B cell (primary cell): ENCODE data around the gene KRTAP10-2. TPM values are rescaled to one million over a fixed set of nuclear protein-coding genes. Genes with fewer than 3 reads are reported as not detected.
"Not testable (repeated sequence)": the region's sequence is repeated elsewhere in the genome, so short reads cannot be mapped to it uniquely, and the experiment has no call there.

Experiments
- ATAC-seq: fragments of 200-7000 bp; cut with Tn5 transposase; one replicate; pipeline ENCODE4 v1.10.0; 2021; ENCODE audit warnings: low read depth, mild to moderate bottlenecking, moderate number of reproducible peaks, moderate library complexity
- CTCF ChIA-PET: fragments of 350-600 bp; sonication (Branson Sonifier 250); formaldehyde crosslinking; loops from one replicate; lab custom pipeline; 2021; ENCODE audit warnings: antibody characterized with exemption, inconsistent platforms; lab: Charles Lee
- POLR2A ChIA-PET: fragments of 350-600 bp; sonication (Branson Sonifier 250); formaldehyde crosslinking; loops from one replicate; lab custom pipeline; 2021; ENCODE audit warnings: antibody characterized with exemption; lab: Charles Lee
- DNase-seq: peaks from one replicate; pipeline ENCODE4 v3.0.0; 2013
- H2AFZ ChIP-seq: 2 replicates; pipeline ENCODE4 v1.6.1; 2012; ENCODE audit warnings: mild to moderate bottlenecking, low read depth, low read length; ENCODE audit not compliant: insufficient read depth, poor library complexity, severe bottlenecking
- H3K27ac ChIP-seq, 2 donors: 1 replicate in 1 of 2; 2 replicates in 1 of 2; pipeline ENCODE4 v1.5.1; 2012 to 2013; ENCODE audit warnings: low read length in 2 of 2, mild to moderate bottlenecking in 2 of 2, moderate library complexity in 1 of 2
- H3K27me3 ChIP-seq, 4 experiments: fragments of 200-600 bp in 1 of 4; sonication (generic) in 1 of 4; replicated peaks in 1 of 4; 1 replicate in 2 of 4; 2 replicates in 2 of 4; pipeline versions ENCODE4 v1.6.1 to v1.7.0; 2013 to 2016; ENCODE audit warnings: low read length in 3 of 4, mild to moderate bottlenecking in 2 of 4, mixed read lengths in 1 of 4, moderate library complexity in 1 of 4; ENCODE audit not compliant: insufficient read depth in 4 of 4, control insufficient read depth in 3 of 4; ENCODE audit errors: control extremely low read depth in 1 of 4
- H3K36me3 ChIP-seq, 2 experiments: replicated peaks in 1 of 2; 1 replicate in 1 of 2; 2 replicates in 1 of 2; pipeline versions ENCODE4 v1.6.1 to v1.7.1; 2013; ENCODE audit warnings: low read length in 1 of 2; ENCODE audit not compliant: insufficient read depth in 2 of 2, control insufficient read depth in 1 of 2; ENCODE audit errors: control extremely low read depth in 1 of 2, extremely low read depth in 1 of 2
- H3K4me1 ChIP-seq, 2 donors: fragments of 200-600 bp in 1 of 2; sonication (generic) in 1 of 2; 1 replicate in 1 of 2; 2 replicates in 1 of 2; pipeline versions ENCODE4 v1.5.1 to v1.6.1; 2013 to 2017; ENCODE audit warnings: low read length in 2 of 2; ENCODE audit not compliant: control insufficient read depth in 2 of 2, insufficient read depth in 2 of 2
- H3K4me2 ChIP-seq: replicated peaks from 2 replicates; pipeline ENCODE3; 2012; ENCODE audit warnings: mild to moderate bottlenecking, low read depth, low read length; ENCODE audit not compliant: poor library complexity, severe bottlenecking
- H3K4me3 ChIP-seq, 5 experiments: fragments of 200-600 bp in 1 of 5; sonication (generic) in 1 of 5; 1 replicate in 3 of 5; 2 replicates in 2 of 5; pipeline versions ENCODE4 v1.5.1 to v1.7.0; 2011 to 2016; ENCODE audit warnings: low read length in 4 of 5, mild to moderate bottlenecking in 4 of 5, low read depth in 2 of 5, control low read depth in 1 of 5, moderate library complexity in 1 of 5; ENCODE audit not compliant: insufficient read depth in 1 of 5; ENCODE audit errors: control extremely low read depth in 1 of 5, extremely low read depth in 1 of 5
- H3K79me2 ChIP-seq: fragments of 200-600 bp; sonication (generic); one replicate; pipeline ENCODE4 v1.6.0; 2016; ENCODE audit warnings: low read length; ENCODE audit not compliant: control insufficient read depth, insufficient read depth
- H3K9ac ChIP-seq: fragments of 200-600 bp; sonication (generic); 2 replicates; pipeline ENCODE4 v1.6.1; 2017; ENCODE audit warnings: mild to moderate bottlenecking, low read length, moderate library complexity
- H3K9me3 ChIP-seq, 3 donors: one replicate each; pipeline versions ENCODE4 v1.6.1 to v1.7.1; 2013; ENCODE audit warnings: low read length in 2 of 3; ENCODE audit not compliant: control insufficient read depth in 2 of 3, insufficient read depth in 1 of 3; ENCODE audit errors: control extremely low read depth in 1 of 3
- H4K20me1 ChIP-seq: 2 replicates; pipeline ENCODE4 v1.6.0; 2012; ENCODE audit warnings: mild to moderate bottlenecking, low read length; ENCODE audit not compliant: insufficient read depth, control insufficient read depth, poor library complexity, severe bottlenecking
- H3K27ac Mint-ChIP-seq: one replicate; pipeline ENCODE4 v1.8.0; 2021; ENCODE audit warnings: mixed read lengths
- H3K27me3 Mint-ChIP-seq: one replicate; pipeline ENCODE4 v1.8.0; 2021; ENCODE audit warnings: mixed read lengths
- H3K4me1 Mint-ChIP-seq: one replicate; pipeline ENCODE4 v1.8.0; 2021; ENCODE audit warnings: mixed read lengths
- H3K4me3 Mint-ChIP-seq: one replicate; pipeline ENCODE4 v1.8.0; 2021; ENCODE audit warnings: mixed read lengths
- H3K9me3 Mint-ChIP-seq: one replicate; pipeline ENCODE4 v1.8.0; 2022; ENCODE audit warnings: mixed read lengths; ENCODE audit not compliant: insufficient read depth
- EZH2 ChIP-seq: IDR thresholded peaks from 2 replicates; pipeline ENCODE4 v1.6.1; 2012; ENCODE audit warnings: borderline replicate concordance, low read depth, mild to moderate bottlenecking, moderate library complexity, low read length; ENCODE audit not compliant: insufficient read depth, poor library complexity, severe bottlenecking
- WGBS: methylation state at CpG from one replicate; pipeline ENCODE4 v1.1.5; 2013; ENCODE audit warnings: missing lambda C conversion rate; ENCODE audit not compliant: insufficient coverage; 5-methylcytosine and 5-hydroxymethylcytosine counted together
- intact Hi-C: fragments of 100-400 bp; cut with micrococcal nuclease; formaldehyde crosslinking; loops from one replicate; pipeline ENCODE4 v1.10.0; 2022
- polyA plus RNA-seq: library from polyadenylated mRNA; depleted of rRNA; stranded (reverse); fragments of >200 nt; gene quantifications from 2 replicates; pipeline ENCODE4 v1.2.3, GENCODE V29; 2012
- total RNA-seq, 2 donors: library from RNA; stranded (reverse); fragments of 120-200 nt in 1 of 2; gene quantifications; 1 replicate in 1 of 2; 2 replicates in 1 of 2; pipeline versions ENCODE4 v1.2.3 to v1.2.4, GENCODE V29; 2013 to 2022
- TF ChIP-seq, protein P1 (sequence below): fragments of 200-600 bp; IDR thresholded peaks from one replicate; pipeline ENCODE4 v1.8.0; 2022; ENCODE audit warnings: antibody characterized with exemption, mild to moderate bottlenecking

KRTAP10-2 gene
- total and polyA plus RNA-seq, 2 donors (not counting 1 experiment from before 2014, with no cell fraction given) = not detected

DNA sequence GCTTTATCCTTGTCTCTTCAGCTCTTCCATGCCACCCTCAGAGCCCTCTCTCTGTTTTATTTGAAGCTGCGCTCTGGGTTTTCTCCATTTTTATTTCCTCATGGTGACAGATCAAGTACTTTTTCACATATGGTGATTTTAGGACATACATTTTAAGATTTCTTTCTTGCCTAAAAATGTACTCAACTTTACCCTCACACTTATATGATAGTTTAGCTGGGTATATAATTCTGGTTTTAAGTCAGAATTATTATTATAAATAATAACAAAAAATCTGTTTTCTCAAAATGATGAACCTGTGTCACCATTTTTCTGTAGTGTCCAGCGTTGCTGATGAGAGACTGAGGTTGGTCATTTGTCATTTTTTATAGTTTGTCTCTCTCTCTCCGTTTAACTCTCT lies 29.9 kb upstream of the KRTAP10-2 start:
- H3K9me3 ChIP-seq = peaks cover 3 to 54% (median 28%) of the 10 kb centered on the region in 3 donors
- H3K27ac Mint-ChIP-seq = no peak overlapping the region
- no peaks in the 10 kb centered on the region for H3K4me1 Mint-ChIP-seq
- H3K4me3 Mint-ChIP-seq = no peak overlapping the region
- H3K9me3 Mint-ChIP-seq = peaks cover 6% of the 10 kb centered on the region
- WGBS = no CpG with 5 or more reads among the region's 3 CpGs
- no peaks in the 10 kb centered on the region for H4K20me1 ChIP-seq
- H3K4me2 ChIP-seq = no peak overlapping the region
- no peaks in the 10 kb centered on the region for H3K36me3 ChIP-seq
- H3K4me1 ChIP-seq = no peaks in the 10 kb centered on the region
- H3K9ac ChIP-seq = no peak overlapping the region
- peaks cover 33% of the 10 kb centered on the region for H3K27me3 Mint-ChIP-seq
- H2AFZ ChIP-seq = no peak overlapping the region
- TF ChIP-seq EZH2 = no peak
- TF ChIP-seq, protein P1, sequence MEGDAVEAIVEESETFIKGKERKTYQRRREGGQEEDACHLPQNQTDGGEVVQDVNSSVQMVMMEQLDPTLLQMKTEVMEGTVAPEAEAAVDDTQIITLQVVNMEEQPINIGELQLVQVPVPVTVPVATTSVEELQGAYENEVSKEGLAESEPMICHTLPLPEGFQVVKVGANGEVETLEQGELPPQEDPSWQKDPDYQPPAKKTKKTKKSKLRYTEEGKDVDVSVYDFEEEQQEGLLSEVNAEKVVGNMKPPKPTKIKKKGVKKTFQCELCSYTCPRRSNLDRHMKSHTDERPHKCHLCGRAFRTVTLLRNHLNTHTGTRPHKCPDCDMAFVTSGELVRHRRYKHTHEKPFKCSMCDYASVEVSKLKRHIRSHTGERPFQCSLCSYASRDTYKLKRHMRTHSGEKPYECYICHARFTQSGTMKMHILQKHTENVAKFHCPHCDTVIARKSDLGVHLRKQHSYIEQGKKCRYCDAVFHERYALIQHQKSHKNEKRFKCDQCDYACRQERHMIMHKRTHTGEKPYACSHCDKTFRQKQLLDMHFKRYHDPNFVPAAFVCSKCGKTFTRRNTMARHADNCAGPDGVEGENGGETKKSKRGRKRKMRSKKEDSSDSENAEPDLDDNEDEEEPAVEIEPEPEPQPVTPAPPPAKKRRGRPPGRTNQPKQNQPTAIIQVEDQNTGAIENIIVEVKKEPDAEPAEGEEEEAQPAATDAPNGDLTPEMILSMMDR = no peak
- ChIA-PET POLR2A (no interaction called here), CTCF (no interaction called here)
- no peak overlapping the region for H3K4me3 ChIP-seq
- no peaks in the 10 kb centered on the region for H3K79me2 ChIP-seq
- DNase-seq (no peak), ATAC-seq (no peak)
- H3K27ac ChIP-seq = no peak overlapping the region
- H3K27me3 ChIP-seq = peaks cover 0 to 17% (median 5%) of the 10 kb centered on the region in 4 experiments
- intact Hi-C loops = no loop called here

DNA sequence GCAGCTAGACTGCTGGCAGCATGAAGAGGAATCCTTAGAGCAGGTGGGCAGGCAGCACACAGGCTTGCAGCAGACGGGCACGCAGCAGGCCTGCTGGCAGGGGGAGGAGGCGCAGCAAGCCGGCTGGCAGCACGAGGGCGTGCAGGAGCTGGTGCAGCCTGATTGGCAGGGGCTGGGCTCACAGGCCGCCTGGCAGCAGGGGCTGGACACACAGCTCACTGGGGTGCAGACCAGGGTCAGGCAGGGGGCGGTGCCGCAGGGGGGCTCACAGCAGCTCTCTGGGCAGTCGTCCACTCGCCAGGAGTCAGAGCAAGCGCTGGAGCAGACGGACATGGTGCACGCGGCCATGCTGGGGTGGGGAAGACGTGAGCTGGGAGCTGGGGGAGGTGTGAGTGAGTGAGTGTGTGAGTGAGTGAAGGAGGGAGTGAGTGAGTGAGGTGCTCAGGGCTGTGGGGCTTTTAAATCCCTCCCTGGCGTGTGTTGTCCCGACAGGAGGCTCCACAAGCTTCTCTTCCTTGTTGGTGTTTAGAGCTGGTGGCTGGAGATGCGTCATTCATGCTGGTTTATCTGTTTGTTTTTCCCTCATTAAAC lies 29.0 kb upstream of the KRTAP10-2 start, which contains the start of gene KRTAP10-5:
KRTAP10-5 (minus strand) TSS at position 374 of the 591 bp plus-strand sequence; CDS start at position 348, 26 bp downstream.
- H3K27ac ChIP-seq, H4K20me1 ChIP-seq, H2AFZ ChIP-seq, CTCF ChIA-PET, H3K4me1 Mint-ChIP-seq, H3K27me3 ChIP-seq, ATAC-seq, H3K4me2 ChIP-seq, H3K4me1 ChIP-seq, POLR2A ChIA-PET, H3K4me3 Mint-ChIP-seq, H3K27ac Mint-ChIP-seq, H3K79me2 ChIP-seq, H3K36me3 ChIP-seq, H3K9me3 Mint-ChIP-seq, intact Hi-C loops, H3K9ac ChIP-seq, H3K4me3 ChIP-seq, DNase-seq: not testable (repeated sequence)
- peaks cover 31% of the 10 kb centered on the region for H3K27me3 Mint-ChIP-seq
- WGBS = 59% methylated on average over 16 of the region's 19 CpGs
- peaks cover 3 to 56% (median 28%) of the 10 kb centered on the region in 3 donors for H3K9me3 ChIP-seq
